Stimulated activated CD4-positive, alpha-beta T cell treated with anti-CD3 and anti-CD28 coated beads, Interleukin-1b, Interleukin-23, amount 100 ng/mL, for 1 hour (primary cell): ENCODE data around the gene CNN1.
"Not testable (repeated sequence)": the region's sequence is repeated elsewhere in the genome, so short reads cannot be mapped to it uniquely, and the experiment has no call there.

Experiments used
- DNase-seq, 2 donors: peaks; one replicate each; pipeline ENCODE4 v3.0.0-alpha.2; 2020; ENCODE audit warnings: low read depth in 2 of 2

The CNN1 gene

GRCh38 chr19:11564082-11564807, 25.6 kb downstream of the CNN1 start:
- DNase-seq: not testable (repeated sequence)

- not testable (repeated sequence) for DNase-seq
Measured at GRCh38 chr19:11565649-11565980, 27.0 kb downstream of the CNN1 start.

GRCh38 chr19:11566164-11566563, 27.5 kb downstream of the CNN1 start:
- DNase-seq: no peak

- no peak for DNase-seq
Measured at GRCh38 chr19:11570039-11570462, 31.4 kb downstream of the CNN1 start.

GRCh38 chr19:11573354-11573753, 34.7 kb downstream of the CNN1 start:
- not testable (repeated sequence) for DNase-seq

GRCh38 chr19:11573763-11574162, 35.1 kb downstream of the CNN1 start:
- not testable (repeated sequence) for DNase-seq

- no peak for DNase-seq
Measured at GRCh38 chr19:11574689-11575088, 36.0 kb downstream of the CNN1 start.

- no peak for DNase-seq
Measured at GRCh38 chr19:11576227-11576626, 37.6 kb downstream of the CNN1 start.

GRCh38 chr19:11577451-11578257, 39.0 kb downstream of the CNN1 start, which contains the start of gene ACP5:
ACP5 (minus strand) TSS chr19:11577645; CDS start chr19:11577317, 328 bp downstream.
- DNase-seq: no peak

- DNase-seq: no peak
Measured at GRCh38 chr19:11578258-11579142, 39.8 kb downstream of the CNN1 start.

GRCh38 chr19:11580116-11580515, 41.5 kb downstream of the CNN1 start:
- no peak for DNase-seq

GRCh38 chr19:11581740-11582139, 43.1 kb downstream of the CNN1 start:
- DNase-seq: no peak

GRCh38 chr19:11586331-11586730, 47.7 kb downstream of the CNN1 start:
- DNase-seq: no peak

GRCh38 chr19:11587302-11587974, 48.8 kb downstream of the CNN1 start:
- peak; percentile 31 to 71 for DNase-seq

- no peak for DNase-seq
Measured at GRCh38 chr19:11587975-11588631, 49.5 kb downstream of the CNN1 start.

GRCh38 chr19:11594084-11594483, 55.4 kb downstream of the CNN1 start:
- no peak for DNase-seq

GRCh38 chr19:11596156-11596555, 57.5 kb downstream of the CNN1 start:
- no peak for DNase-seq

- DNase-seq: peak; percentile 92 to 94
Measured at GRCh38 chr19:11597202-11598102, 58.8 kb downstream of the CNN1 start, which contains the start of gene ZNF627. ZNF627 (plus strand) TSS chr19:11597483; CDS start chr19:11597628, 145 bp downstream.

- no peak for DNase-seq
Measured at GRCh38 chr19:11598103-11598483, 59.4 kb downstream of the CNN1 start.

GRCh38 chr19:11598746-11599145, 60.1 kb downstream of the CNN1 start:
- no peak for DNase-seq
